ENCODE results near the gene ABCC9. TPM values are rescaled to one million over a fixed set of nuclear protein-coding genes. Genes with fewer than 3 reads are reported as not detected.
"Not testable (repeated sequence)": the region's sequence is repeated elsewhere in the genome, so short reads cannot be mapped to it uniquely, and the experiment has no call there.

The ABCC9 gene
- total RNA-seq, 4 donors from 2014 or later: 2.4 to 14.9 (median 5.9) TPM

DNA sequence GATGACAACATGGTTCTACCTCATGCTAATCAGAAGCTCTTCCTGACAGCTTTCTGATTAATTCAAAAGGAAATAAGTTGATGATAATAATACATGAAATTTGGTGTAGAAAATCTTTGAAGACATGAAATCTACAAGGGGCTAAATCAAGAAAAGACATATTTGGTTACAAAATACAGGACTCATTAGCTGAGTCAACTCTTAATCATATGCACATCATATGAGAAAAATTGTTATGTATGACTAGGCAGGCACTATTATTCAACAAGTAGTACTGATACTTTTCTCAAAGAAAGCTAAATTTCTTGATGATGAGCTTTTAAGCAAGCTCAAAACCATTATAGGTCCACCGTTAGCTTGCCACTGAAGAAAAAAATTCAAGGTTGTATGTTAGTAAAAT is 7.1 kb downstream of the ABCC9 start:
- no peaks in the 10 kb centered on the region for H3K27me3 ChIP-seq
- H3K9me3 ChIP-seq: no peaks in the 10 kb centered on the region
- H3K27ac ChIP-seq: no peak overlapping the region
- TF ChIP-seq, protein P1, sequence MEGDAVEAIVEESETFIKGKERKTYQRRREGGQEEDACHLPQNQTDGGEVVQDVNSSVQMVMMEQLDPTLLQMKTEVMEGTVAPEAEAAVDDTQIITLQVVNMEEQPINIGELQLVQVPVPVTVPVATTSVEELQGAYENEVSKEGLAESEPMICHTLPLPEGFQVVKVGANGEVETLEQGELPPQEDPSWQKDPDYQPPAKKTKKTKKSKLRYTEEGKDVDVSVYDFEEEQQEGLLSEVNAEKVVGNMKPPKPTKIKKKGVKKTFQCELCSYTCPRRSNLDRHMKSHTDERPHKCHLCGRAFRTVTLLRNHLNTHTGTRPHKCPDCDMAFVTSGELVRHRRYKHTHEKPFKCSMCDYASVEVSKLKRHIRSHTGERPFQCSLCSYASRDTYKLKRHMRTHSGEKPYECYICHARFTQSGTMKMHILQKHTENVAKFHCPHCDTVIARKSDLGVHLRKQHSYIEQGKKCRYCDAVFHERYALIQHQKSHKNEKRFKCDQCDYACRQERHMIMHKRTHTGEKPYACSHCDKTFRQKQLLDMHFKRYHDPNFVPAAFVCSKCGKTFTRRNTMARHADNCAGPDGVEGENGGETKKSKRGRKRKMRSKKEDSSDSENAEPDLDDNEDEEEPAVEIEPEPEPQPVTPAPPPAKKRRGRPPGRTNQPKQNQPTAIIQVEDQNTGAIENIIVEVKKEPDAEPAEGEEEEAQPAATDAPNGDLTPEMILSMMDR (IDR thresholded peaks at IDR 0.05): no peak
- no peak for TF ChIP-seq POLR2A (IDR thresholded peaks at IDR 0.05)
- H3K4me3 ChIP-seq: no peak overlapping the region
- DNase-seq: no peak
- no peaks in the 10 kb centered on the region for H3K4me1 ChIP-seq
- no peaks in the 10 kb centered on the region for H3K36me3 ChIP-seq

GRCh38 chr12:21933656-21934055 is 7.6 kb downstream of the ABCC9 start:
- H3K27me3 ChIP-seq: no peaks in the 10 kb centered on the region
- H3K4me1 ChIP-seq: no peaks in the 10 kb centered on the region
- no peak overlapping the region for H3K4me3 ChIP-seq
- DNase-seq: no peak
- no peaks in the 10 kb centered on the region for H3K9me3 ChIP-seq
- H3K36me3 ChIP-seq: no peaks in the 10 kb centered on the region
- no peak overlapping the region for H3K27ac ChIP-seq
- no peak for TF ChIP-seq POLR2A (IDR thresholded peaks at IDR 0.05)
- TF ChIP-seq, protein P1 (IDR thresholded peaks at IDR 0.05): no peak

DNA sequence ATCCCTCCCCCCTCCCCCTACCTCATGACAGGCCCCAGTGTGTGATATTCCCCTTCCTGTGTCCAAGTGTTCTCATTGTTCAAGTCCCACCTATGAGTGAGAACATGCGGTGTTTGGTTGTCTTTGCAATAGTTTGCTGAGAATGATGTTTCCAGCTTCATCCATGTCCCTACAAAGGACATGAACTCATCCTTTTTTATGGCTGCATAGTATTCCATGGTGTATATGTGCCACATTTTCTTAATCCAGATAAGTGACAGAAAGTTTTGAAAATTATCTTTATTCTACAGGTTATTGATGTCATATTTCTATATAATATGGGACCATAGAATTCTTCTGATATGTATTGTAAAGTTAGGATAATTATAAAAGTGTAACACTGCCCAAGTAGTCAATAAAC is 11.3 kb downstream of the ABCC9 start:
- not testable (repeated sequence) for H3K9me3 ChIP-seq, H3K27me3 ChIP-seq, DNase-seq, H3K4me3 ChIP-seq, H3K4me1 ChIP-seq, H3K36me3 ChIP-seq, H3K27ac ChIP-seq

GRCh38 chr12:21925296-21925913 is 15.8 kb downstream of the ABCC9 start:
- Histone ChIP-seq H3K36me3 (no peaks in the 10 kb centered on the region), H3K27ac (no peak overlapping the region), H3K4me3 (no peak overlapping the region), H3K9me3 (no peaks in the 10 kb centered on the region), H3K27me3 (no peaks in the 10 kb centered on the region), H3K4me1 (no peaks in the 10 kb centered on the region)
- TF ChIP-seq POLR2A (IDR thresholded peaks at IDR 0.05): no peak
- TF ChIP-seq, protein P1 (IDR thresholded peaks at IDR 0.05): no peak
- DNase-seq: no peak

DNA sequence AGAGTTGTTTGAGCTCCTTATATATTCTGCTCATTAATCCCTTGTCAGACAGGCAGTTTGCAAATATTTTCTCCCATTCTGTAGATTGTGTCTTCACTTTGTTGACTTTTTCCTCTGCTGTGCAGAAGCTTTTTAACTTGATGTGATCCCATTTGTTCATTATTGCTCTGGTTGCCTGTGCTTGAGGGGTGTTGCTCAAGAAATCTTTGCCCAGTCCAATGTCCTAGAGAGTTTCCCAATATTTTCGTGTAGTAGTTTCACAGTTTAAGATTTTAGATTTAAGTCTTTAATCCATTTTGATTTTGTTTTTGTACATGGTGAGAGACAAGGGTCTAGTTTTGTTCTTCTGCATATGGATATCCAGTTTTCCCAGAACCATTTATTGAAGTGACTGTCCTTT is 19.8 kb downstream of the ABCC9 start:
- H3K27me3 ChIP-seq: no peaks in the 10 kb centered on the region
- H3K9me3 ChIP-seq: no peaks in the 10 kb centered on the region
- no peaks in the 10 kb centered on the region for H3K36me3 ChIP-seq
- H3K27ac ChIP-seq: no peak overlapping the region
- TF ChIP-seq, protein P1 (IDR thresholded peaks at IDR 0.05): no peak
- no peak for TF ChIP-seq POLR2A (IDR thresholded peaks at IDR 0.05)
- H3K4me3 ChIP-seq: no peak overlapping the region
- no peak for DNase-seq
- no peaks in the 10 kb centered on the region for H3K4me1 ChIP-seq

GRCh38 chr12:21918456-21918855 is 22.8 kb downstream of the ABCC9 start:
- Histone ChIP-seq H3K27ac (no peak overlapping the region), H3K27me3 (no peaks in the 10 kb centered on the region), H3K36me3 (no peaks in the 10 kb centered on the region), H3K9me3 (no peaks in the 10 kb centered on the region), H3K4me1 (no peaks in the 10 kb centered on the region), H3K4me3 (no peak overlapping the region)
- no peak for DNase-seq
- no peak for TF ChIP-seq POLR2A (IDR thresholded peaks at IDR 0.05)
- TF ChIP-seq, protein P1 (IDR thresholded peaks at IDR 0.05): no peak

Data from Peyer's patch (tissue), 4 donors.